ENCODE measurements around the gene UQCC2.

UQCC2 gene

GRCh38 chr6:33725222-33725621 is 13.7 kb upstream of the UQCC2 start:
- no peak for DNase-seq (ENCODE audit: low read depth)

DNA sequence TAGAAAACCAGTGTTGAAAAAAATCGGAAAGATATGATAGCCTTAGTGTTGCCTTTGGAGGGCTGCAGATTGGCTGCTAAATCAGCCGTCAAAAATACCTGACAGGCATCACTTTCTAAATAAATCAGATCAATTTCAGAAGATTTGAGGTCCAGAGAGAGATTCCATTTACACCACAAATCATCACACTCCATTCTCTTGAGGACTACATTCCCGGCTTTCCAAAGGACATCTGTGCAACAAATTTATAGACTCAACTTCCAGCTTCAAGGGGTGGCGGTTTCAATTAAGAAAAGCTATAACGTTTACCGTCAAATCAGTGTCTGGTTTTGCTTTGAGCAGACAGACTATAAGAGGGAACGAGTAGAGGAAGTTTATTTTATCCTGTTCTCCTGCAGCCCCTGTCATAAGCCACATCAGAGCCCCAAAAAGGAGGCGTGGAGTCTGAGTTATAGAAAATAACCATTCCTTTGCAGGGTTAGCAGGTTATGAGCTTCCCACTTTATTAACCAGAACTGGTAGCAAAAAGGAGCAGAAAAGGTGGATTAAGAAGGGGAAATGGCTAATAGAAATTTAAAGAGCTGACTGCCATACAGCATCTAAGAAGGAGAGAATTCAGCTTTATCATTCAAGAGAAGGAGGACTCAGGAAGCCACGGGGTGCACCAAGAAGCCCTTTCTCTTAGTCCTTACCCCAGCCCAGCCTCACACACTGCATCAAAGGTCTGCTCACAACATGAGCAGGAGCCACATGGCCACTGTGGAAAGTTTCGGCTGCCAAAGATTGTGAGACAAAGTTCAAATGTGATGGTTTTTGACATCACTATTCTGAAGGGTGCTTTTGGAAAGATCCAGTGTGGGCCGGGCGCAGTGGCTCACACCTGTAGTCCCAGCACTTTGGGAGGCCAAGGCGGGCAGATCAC is 12.9 kb upstream of the UQCC2 start:
- no peak for DNase-seq (ENCODE audit: low read depth)

- DNase-seq (ENCODE audit: low read depth): no peak
These were observed 12.0 kb upstream of the UQCC2 start for GRCh38 chr6:33723371-33724085.

DNA sequence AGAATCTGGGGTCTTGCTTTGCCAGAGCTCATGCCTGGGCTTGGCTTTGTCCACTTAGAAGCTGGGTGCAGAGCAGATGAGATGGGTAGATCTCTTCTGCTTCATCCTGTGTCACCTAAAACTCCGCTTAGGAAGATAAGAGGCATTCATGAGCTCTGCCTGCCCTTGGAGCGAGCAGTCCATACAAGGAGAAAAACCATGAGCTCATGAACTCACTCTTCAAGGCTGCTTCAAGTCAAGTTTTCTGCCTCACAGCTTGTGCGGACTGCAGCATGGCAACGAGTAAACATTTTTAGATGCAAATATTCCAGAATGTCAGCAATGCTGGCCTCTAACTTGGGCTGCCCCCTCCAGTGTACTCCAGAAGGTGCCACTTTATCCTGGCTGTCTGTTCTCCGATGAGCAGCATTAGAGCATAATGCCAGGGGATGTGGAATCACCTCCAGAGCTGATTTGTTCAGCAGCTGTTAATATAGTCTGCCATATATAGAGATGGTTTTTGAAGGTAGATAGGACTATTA is 10.7 kb upstream of the UQCC2 start:
- DNase-seq (ENCODE audit: low read depth): no peak

DNA sequence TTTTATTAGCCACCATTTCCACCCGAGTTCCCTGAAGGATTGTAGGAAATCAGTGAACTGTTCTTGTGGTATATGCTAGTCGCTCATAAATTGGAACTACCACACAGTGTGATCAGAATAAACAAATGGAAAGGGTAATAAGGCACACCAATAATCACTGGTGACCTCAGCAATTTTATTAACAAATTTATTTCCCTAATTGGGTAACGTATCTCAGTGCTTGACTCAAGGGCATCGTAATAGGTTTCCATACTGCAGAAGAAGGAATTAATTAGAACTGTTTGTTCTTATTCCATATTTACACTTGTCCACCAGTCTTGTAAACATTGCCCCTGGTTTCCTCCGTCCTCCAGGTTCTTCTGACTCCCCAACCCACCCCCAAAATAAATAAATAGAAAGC is 10.0 kb upstream of the UQCC2 start:
- no peak for DNase-seq (ENCODE audit: low read depth)

DNA sequence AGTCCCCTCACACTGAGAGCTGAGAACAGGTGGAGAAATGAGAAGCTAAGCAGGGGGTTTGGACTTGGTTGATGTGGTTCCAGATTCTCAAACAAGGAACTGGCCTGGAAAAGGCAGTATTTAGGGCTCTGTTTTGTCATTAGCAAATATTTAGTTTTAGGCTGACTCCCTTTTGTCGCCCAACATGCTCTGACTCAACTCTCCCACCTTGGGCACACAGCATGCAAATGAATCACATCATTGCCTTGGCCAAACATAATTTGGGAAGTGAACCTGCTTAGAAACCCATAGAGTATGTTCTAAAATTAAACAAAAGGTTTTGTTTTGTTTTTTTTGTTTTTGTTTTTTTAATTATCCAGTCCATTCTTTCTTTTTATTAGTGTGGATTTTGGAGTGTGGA is 9.5 kb upstream of the UQCC2 start:
- no peak for DNase-seq (ENCODE audit: low read depth)

DNA sequence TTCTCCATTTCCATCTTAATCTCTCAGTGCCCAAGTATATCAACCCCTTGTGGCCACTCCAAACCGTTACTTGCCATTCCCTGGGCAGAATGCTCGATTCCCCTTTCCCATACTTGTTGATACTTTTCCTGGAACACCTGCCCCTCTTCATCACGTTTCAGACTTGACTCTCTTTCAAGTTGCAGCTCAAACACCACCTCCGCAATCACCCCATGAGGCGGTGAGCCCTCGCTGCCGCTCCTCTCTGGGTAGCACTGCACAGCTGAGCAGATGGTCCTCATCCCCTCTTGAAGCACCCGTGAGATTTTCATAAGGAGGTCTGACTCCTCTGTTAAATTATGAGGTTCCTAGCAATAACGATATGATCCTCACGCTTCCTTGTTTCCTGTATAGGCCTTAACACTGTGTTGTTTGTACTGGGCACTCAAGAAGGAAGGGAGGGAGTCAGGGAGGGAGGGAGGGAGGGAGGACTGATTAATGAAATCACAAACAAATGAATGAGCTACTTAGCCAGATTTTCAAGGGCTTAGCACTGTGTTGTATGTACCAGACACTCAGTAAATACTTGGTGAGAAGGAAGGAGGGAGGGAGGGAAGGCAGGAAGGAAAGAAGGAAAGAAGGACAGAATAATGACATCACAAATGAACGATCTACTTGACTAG is 8.0 kb upstream of the UQCC2 start:
- DNase-seq (ENCODE audit: low read depth): no peak

- no peak for DNase-seq (ENCODE audit: low read depth)
These were observed 7.2 kb upstream of the UQCC2 start for GRCh38 chr6:33718713-33719112.

DNA sequence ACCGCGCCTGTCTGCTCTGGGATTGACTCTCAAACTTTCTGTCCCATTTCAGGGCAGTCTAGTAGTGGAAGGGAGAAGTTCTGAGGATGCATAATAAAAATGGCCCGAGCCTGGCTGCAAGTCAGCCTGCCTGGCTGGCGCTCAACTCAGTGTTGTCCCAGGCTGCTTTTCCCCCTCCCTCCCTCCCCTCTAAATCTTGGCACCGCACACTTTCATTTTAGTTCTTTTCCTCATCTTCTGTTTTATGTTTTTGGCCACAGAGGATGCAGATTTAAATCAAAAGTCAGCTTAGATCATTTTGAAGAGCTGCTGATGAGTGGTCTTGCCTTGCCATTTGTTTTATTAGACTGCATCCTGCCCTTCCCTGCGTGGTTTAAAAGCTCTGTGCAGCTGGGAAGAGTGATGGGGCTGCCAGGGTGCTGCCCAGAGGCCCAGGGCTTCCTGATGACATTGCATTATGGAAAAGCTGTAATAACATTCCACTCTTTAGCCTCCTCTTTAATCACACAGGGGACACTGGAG is 6.5 kb upstream of the UQCC2 start:
- DNase-seq (ENCODE audit: low read depth): no peak

DNA sequence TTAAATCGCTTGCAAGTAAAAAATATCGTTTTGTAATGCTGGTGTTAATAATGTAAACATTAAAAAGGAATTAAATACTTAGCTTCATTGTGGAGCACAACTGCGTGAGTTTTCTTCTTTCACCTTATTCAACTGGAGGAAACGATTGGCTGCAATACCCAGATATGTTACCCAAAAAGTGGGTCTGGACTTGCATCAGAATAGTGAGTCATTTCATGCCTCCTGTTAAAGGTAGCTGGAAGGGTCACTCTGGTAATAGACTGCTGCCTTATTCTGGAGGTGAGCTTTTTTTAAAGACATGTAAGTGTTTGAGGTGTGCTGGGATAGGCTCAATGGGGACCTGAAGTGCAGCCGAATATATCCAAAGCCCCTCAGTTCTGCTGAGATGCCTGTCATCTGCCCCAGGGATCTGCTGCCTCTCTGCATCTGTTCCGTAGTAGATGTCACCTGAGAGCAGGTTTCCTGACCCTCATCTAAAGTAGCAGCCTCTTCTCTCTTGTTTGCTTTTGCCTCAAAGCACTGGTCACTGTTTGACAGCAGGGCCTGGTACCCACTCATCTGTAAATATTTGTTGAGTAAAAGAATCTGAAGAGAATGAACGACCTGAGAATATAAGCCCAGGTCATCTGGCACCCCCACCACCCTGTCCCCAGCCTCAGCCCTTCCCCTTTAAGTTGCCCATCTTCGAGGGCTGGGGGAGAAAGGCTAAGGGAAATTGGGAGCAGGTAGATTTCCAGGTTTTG is 5.6 kb upstream of the UQCC2 start:
- no peak for DNase-seq (ENCODE audit: low read depth)

DNA sequence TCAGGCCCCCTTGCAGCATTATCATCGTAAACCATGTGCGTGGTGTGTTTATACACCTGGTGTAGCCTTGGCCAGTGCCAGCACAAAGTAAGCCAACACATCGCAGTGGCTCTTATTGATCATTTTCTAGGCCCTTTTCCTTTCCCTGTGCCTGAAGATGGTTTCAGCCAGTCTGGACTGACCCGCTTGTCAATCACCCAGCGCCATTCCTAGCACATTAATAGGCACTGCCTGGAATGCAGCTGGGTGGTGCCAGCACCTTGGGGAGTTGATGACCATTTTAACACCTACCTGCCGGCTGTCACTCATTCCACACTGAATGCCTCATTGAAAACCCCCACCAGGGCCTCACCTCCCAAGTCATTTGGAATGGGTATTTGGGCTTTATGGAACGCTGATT is 4.9 kb upstream of the UQCC2 start:
- DNase-seq (ENCODE audit: low read depth): no peak

DNA sequence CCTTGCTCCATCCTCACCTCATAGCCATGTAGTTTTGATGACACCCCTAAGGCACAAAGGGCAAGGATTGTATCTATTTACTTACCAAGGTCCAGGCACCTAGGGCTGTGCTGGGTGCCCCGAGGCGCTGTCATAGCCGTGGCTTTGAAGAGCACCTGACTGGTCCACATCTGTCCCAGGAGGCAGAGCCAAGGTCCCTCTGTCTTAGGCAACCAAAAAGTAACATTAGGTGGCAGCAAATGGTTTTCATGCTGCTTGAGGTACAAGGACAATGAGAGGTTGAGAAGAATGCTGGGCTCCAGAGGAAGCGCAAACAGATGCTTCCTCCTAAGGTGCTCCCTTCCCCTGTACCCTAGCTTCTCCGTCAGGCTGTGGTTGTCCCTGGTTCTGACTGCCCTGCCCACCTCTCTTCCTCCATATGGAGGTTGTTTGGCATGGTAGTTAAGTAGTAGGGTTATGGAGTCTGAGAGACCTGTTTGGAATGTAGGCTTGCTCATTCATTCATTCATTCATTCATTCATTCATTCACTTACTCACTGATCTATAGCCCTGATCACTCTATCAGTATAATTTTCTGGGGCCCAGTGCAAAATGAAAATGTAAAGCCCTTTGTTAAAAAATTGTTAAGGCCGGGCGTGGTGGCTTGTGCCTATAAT is 3.0 kb upstream of the UQCC2 start:
- no peak for DNase-seq (ENCODE audit: low read depth)

GRCh38 chr6:33713786-33714185 is 2.3 kb upstream of the UQCC2 start:
- no peak for DNase-seq (ENCODE audit: low read depth)

DNA sequence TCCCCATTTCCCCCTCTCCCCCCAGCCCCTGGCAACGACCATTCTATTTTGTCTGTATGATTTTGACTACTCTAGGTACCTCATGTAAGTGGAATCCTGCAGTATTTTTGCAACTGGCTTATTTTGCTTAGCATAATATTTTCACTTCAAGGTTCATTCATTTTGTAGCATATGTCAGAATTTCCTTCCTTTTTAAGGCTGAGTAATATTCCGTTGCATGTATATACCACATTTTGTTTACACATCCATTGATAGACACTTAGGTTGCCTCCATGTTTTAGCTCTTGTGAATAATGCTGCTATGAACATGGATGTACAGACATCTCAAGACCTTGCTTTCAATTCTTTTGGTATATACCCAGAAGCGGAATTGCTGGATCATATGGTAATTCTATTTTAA is 1.4 kb upstream of the UQCC2 start:
- no peak for DNase-seq (ENCODE audit: low read depth)

DNA sequence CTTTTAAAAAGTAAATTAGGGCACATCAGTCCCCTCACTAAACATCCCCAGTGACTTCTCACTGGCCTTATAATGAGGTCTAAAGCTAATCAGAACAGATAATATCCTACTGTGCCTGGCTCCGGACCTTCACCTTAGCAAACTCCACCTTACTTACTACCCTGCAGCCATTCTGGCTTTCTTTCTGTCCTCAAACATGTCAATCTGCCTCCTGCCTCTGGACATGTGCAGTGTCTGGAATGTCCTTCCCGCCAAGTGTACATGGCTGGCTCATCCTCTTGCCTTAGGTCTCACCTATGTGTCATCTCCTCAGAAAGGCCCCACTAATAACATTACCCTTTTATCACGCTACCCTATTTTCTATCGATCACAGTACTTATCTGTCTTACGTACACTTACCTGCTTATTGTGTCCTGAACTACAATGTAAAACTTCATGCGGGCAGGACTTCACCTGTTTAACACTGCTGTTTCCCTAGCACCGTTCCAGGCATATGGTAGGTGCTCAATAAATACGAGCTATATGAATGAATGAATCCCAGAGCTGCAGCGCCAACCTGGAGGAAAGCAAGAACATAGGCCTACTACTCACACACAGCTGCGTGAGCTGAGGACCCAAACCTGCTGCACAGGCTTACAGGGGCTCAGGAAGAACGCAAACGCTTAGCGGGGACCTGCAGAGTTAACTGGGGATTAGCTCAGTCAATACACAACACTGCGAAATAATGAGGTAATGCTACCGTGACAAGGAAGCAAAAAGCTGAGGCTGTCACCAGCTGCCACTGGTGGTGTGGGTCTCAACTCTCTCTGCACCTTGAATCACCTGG is 991 bp downstream of the UQCC2 start:
- no peak for DNase-seq (ENCODE audit: low read depth)

- DNase-seq (ENCODE audit: low read depth): no peak
These were observed 1.8 kb downstream of the UQCC2 start for GRCh38 chr6:33709605-33710295.

- DNase-seq (ENCODE audit: low read depth): no peak
These were observed 2.8 kb downstream of the UQCC2 start for GRCh38 chr6:33708516-33709204.

DNA sequence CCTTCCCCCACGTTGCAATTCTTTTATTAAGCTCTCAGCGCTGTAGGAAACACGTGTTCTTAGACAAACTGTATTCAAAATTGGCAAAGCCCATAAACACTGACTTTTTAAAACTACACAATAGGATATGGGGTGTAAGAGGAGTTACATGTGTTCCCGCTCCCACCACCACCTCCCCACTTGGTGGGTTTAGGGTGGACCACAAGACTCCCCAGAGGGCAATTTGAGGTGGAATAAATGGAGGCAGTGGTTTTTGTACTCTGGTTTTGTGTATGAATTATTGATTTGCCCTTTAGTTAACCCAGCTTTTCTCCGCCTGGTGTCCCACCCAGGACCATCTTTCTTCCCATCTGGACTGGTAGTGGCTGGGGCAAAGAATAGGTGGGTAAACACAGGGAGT is 3.7 kb downstream of the UQCC2 start:
- no peak for DNase-seq (ENCODE audit: low read depth)
